ENCODE measurements around the gene CHMP6.

The CHMP6 gene

GRCh38 chr17:80992077-80992947 is 671 bp downstream of the CHMP6 start:
- DNase-seq (ENCODE audit: low read depth, low spot score) = no peak

GRCh38 chr17:80992948-80993624 is 1.4 kb downstream of the CHMP6 start:
- DNase-seq (ENCODE audit: low read depth, low spot score) = no peak

GRCh38 chr17:80995131-80995530 is 3.5 kb downstream of the CHMP6 start:
- no peak for DNase-seq (ENCODE audit: low read depth, low spot score)

DNA sequence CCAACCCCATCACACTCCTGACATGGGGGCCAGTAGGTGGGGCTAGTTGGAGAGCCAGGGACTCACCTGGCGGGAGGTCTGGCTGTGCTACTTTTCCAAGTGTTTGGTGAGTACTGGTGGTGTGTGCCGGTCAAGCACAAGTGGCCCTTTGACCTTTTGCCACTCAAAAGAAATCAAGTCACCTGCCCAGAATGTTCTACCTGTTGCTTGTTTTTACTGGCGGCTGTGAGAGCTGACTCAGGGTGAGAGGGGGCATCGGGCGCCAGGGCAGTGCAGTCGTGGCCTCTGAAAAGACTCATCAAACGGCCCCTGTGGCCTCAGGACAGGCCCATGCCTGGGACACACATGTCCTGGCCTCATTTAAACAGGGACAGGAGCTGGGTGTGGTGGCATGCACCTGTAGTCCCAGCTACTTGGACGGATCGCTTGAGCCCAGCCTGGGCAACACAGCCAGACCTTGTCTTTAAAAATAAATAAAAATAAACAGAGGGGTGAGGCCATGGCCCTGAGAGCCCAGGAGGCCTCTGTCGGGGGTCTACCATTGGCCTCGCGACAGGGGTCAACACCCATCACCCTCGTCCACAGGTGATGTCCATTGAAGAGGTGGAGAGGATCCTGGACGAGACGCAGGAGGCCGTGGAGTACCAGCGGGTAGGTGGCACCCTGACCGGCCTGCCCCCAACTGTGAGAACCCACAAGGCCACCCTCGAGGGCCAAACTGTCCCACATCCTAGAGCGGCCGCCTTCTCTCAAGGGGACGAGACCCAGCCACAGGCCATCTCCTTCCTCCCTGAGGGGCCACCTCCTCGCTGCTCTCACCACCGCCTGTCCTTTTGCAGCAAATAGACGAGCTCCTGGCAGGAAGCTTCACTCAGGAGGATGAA is 5.0 kb downstream of the CHMP6 start:
- no peak for DNase-seq (ENCODE audit: low read depth, low spot score)

- DNase-seq (ENCODE audit: low read depth, low spot score) = no peak
Measured at GRCh38 chr17:80997424-80998117, 5.9 kb downstream of the CHMP6 start.

GRCh38 chr17:80998118-80998747 is 6.6 kb downstream of the CHMP6 start:
- no peak for DNase-seq (ENCODE audit: low read depth, low spot score)

- no peak for DNase-seq (ENCODE audit: low read depth, low spot score)
Measured at GRCh38 chr17:80998748-80999535, 7.3 kb downstream of the CHMP6 start.

DNA sequence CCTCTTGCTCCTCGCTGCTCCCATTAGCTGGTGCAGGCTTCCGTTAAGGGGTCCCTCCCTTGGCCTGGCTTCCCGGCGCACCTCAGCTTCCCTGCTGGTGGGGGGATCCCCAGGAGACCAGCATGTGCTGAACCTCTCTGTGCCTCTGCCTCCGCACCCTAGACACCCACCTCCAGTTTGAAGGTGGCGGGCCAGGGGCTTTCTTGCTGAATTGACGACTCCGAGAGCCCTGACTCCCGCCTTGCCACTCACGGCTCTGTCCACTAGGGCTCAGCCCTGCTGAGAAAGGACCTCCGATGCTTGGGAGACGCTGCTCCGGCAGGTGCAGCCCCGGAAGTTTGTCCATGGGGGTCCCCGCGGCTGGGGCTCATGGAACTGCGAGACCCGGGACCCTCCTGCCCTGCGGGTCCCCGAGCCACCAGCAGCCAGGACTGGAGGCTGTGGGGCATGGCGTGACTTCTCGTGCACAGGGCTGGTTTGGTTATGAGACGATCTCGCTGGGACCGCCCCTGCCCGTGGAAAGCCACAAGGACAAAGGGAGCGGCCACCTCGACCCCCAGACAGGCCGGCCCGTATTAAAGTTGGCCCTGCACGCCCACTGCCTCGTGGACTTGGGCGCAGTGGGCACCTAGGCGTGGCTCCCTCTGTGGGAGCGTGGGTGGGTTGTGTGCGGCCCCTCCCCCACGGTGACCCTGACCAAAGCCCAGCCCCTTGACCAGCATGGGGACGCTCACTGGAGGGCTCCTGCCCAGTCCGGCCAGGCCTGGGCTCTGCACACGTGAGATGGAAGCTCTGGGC is 8.1 kb downstream of the CHMP6 start:
- DNase-seq (ENCODE audit: low read depth, low spot score) = no peak

DNA sequence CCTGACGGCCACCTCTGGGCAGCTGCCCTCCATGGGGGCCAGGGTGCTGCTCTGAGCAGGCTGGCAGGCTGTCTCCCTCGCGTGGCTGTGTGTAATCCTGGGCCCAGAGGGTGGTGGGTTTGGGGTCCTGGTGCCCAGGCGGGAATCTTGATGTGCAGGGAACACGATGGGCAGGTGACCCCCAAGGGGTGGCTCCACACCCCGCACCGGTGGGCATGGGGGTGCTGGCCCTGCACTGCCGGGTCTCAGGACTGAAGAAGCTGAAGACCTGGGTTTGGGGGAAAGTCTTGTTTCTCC is 8.6 kb downstream of the CHMP6 start:
- DNase-seq (ENCODE audit: low read depth, low spot score) = no peak

DNA sequence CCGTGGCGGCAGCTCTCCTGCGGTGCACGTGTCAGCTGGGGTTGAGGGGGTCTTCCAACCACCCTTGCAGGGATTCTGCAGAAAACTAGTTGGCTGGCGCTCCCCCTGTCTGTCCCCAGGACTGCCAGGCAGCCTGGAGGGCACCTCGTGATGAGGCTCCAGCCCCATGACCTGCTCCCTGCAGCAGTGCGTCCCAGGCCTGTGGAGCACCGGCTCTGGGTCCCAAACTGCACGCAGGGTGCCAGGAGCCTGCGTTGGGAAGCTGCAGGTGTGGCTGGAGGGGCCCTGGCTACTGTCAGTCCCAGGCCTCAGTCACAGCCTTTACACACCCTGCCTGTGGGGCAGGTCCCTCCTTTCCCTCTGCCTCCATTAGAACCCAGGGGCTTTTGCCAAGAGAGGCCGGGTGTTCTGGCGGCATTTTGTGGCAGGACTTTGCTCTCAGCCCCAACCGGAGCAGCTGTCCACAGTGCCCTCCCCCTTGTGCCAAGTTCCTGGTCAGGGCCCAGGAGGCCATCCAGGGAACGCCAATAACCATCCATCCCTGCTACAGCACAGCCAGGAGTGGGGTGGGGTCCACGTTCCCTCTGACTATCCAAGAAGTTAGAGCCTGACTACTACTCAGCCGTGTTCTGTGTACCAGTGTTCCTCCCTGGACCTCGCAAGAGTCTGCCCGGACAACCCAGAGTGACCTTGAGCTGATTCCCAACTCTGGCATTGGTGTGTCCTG is 9.2 kb downstream of the CHMP6 start:
- DNase-seq (ENCODE audit: low read depth, low spot score) = no peak

- DNase-seq (ENCODE audit: low read depth, low spot score) = no peak
Measured at GRCh38 chr17:81002013-81002384, 10.4 kb downstream of the CHMP6 start.

DNA sequence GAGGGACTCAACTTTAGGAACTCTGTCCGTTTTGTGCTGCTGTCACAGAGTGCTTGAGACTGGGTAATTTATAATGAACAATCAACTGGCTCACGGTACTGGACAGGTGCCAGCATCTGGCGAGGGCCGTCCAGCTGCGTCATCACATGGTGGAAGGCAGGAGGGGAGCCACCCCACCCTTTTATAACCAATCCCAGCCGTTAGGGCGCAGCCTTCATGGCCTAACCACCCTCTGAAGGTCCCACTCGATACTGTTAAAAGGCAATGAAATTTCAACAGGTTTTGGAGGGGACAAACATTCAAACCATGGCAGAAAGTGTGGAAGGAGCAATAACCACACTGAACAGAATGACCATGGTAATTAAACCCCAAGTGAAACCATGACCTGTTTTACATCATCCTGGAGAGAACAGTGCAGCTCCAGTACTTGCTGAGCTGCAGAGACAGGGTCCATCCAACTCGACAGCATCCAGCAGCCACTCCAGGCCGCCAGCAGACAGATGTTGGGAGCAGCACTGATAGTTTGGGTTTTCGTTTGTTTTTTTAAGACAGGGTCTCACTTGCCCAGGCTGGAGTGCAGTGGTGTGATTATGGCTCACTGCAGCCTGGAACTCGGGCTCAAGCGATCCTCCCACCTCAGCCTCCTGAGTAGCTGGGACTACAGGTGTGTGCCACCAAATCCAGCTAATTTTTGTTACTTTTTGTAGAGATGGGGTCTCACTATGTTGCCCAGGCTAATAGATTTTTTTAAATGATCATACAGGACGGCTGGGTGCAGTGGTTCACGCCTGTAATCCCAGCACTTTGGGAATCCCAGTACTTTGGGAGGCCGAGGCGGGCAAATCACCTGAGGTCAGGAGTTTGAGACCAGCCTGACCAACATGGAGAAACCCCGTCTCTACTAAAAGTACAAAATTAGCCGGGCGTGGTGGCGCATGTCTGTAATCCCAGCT is 11.0 kb downstream of the CHMP6 start:
- no peak for DNase-seq (ENCODE audit: low read depth, low spot score)

DNA sequence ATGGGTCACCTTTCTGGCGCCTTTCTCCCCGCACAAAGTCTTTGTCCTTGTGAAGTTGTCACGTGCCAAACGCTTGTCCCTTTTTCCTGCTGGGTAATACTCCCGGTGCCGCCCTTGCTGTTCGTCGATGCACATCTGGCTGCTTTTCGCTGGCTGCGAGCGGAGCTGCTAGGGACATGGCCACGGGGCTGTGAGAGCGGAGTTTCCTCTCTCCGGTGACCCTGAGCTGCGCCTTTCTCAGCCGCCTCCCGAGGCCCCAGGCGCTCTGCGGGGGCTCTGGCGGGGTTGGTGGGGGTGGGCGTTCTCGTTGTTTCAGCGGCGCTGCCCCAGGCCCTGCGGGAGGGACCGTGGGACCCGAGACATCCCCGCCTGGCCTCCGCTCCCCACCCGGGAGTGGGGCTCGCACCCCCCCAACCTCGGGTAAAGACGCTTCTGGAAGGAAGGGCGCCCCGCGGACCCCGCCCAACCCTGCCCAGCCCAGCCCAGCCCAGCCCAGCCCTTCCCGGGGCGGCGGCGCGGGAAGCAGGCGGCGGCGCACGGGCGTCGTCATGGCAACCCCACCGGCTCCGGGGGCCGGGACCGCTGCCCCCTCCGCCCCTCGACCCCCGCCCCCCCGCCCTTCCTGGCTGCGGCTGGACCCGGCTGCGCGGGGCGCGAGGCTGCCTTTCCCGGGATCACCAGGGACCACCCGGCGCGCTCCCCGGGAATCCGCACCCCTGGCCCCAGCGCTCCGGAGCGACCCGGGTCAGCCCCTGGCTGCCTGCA is 12.3 kb downstream of the CHMP6 start:
- no peak for DNase-seq (ENCODE audit: low read depth, low spot score)

DNA sequence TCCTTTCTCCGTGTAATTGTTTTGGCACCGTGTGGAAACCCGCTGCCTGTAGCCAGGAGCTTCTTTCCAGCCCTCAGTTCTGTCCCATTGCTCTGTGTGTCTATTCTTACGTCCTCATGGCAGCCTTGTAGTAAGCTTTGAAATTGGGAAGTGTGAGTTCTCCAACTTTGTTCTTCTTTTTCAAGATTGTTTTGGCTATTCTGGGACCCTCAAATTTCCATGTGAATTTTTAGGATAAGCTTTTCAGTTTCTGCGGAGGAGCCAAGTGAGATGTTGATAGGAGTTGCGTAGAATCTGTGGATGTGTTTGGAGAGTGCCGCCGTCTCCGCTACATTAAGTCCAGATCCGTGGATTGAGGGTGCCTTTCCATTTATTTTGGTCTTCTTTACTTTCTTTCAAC is 15.2 kb downstream of the CHMP6 start:
- no peak for DNase-seq (ENCODE audit: low read depth, low spot score)

- no peak for DNase-seq (ENCODE audit: low read depth, low spot score)
Measured at GRCh38 chr17:81008140-81008539, 16.5 kb downstream of the CHMP6 start.

DNA sequence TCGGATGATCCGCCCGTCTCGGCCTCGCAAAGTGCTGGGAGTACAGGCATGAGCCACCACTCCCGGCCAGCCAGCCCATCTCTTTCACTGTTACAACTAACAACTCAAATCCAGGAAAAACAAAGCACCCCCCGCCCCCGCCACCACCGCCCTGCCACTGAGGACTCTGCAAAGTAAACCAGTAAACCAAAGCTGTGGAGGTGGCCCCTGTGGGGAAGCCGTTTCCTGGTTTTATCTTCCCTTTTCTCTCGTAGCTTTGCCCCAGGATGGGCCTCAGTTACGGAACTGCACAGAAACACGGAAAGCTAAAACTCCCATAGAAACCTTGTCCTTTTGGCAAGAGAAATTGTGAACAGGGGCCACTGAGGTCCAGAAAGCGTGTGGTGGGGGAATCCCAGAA is 17.5 kb downstream of the CHMP6 start:
- DNase-seq (ENCODE audit: low read depth, low spot score) = no peak

- DNase-seq (ENCODE audit: low read depth, low spot score) = no peak
Measured at GRCh38 chr17:81010935-81011334, 19.3 kb downstream of the CHMP6 start.
